ENCODE measurements around the gene KIF7. TPM values are rescaled to one million over a fixed set of nuclear protein-coding genes. Genes with fewer than 3 reads are reported as not detected.
"Not testable (repeated sequence)": the region's sequence is repeated elsewhere in the genome, so short reads cannot be mapped to it uniquely, and the experiment has no call there.

Gene KIF7
- total RNA-seq, 4 donors from 2014 or later, result 0.79 to 1.9 (median 1.8) TPM

GRCh38 chr15:89611317-89611716, 44.0 kb downstream of the KIF7 start:
- no peak for TF ChIP-seq EP300 (IDR thresholded peaks at IDR 0.05)
- TF ChIP-seq CTCF (IDR thresholded peaks at IDR 0.05), result no peak
- no peak for TF ChIP-seq POLR2A (IDR thresholded peaks at IDR 0.05)
- TF ChIP-seq POLR2AphosphoS5 (IDR thresholded peaks at IDR 0.05), result no peak
- Histone ChIP-seq H3K36me3 (no peaks in the 10 kb centered on the region), H3K27me3 (no peaks in the 10 kb centered on the region), H3K4me3 (no peak overlapping the region), H3K4me1 (no peaks in the 10 kb centered on the region), H3K9me3 (no peaks in the 10 kb centered on the region), H3K27ac (no peak overlapping the region)
- DNase-seq (ENCODE audit: low spot score in 2 of 2), result no peak
- 99% methylated on average over 2 of the region's 2 CpGs for WGBS

GRCh38 chr15:89599021-89599420, 56.2 kb downstream of the KIF7 start:
- Histone ChIP-seq H3K27me3 (no peaks in the 10 kb centered on the region), H3K4me1 (no peaks in the 10 kb centered on the region), H3K9me3 (no peaks in the 10 kb centered on the region), H3K36me3 (no peaks in the 10 kb centered on the region), H3K27ac (no peak overlapping the region), H3K4me3 (no peak overlapping the region)
- DNase-seq (ENCODE audit: low spot score in 2 of 2), result no peak
- 95% methylated on average over 4 of the region's 4 CpGs for WGBS
- no peak for TF ChIP-seq EP300 (IDR thresholded peaks at IDR 0.05)
- no peak for TF ChIP-seq CTCF (IDR thresholded peaks at IDR 0.05)
- TF ChIP-seq POLR2AphosphoS5 (IDR thresholded peaks at IDR 0.05), result no peak
- no peak for TF ChIP-seq POLR2A (IDR thresholded peaks at IDR 0.05)

GRCh38 chr15:89593018-89593417, 62.2 kb downstream of the KIF7 start:
- no peaks in the 10 kb centered on the region for H3K9me3 ChIP-seq
- TF ChIP-seq POLR2AphosphoS5 (IDR thresholded peaks at IDR 0.05), result no peak
- no peak for TF ChIP-seq POLR2A (IDR thresholded peaks at IDR 0.05)
- no peak for TF ChIP-seq CTCF (IDR thresholded peaks at IDR 0.05)
- TF ChIP-seq EP300 (IDR thresholded peaks at IDR 0.05), result no peak
- H3K4me3 ChIP-seq, result no peak overlapping the region
- H3K4me1 ChIP-seq, result no peaks in the 10 kb centered on the region
- whole genome bisulfite sequencing, result 94% methylated on average over 4 of the region's 4 CpGs
- H3K36me3 ChIP-seq, result no peaks in the 10 kb centered on the region
- H3K27me3 ChIP-seq, result no peaks in the 10 kb centered on the region
- DNase-seq (ENCODE audit: low spot score in 2 of 2), result no peak
- H3K27ac ChIP-seq, result no peak overlapping the region

GRCh38 chr15:89591834-89592233, 63.4 kb downstream of the KIF7 start:
- WGBS, result 86% methylated on average over 5 of the region's 5 CpGs
- Histone ChIP-seq H3K27me3 (no peaks in the 10 kb centered on the region), H3K27ac (no peak overlapping the region), H3K9me3 (no peaks in the 10 kb centered on the region), H3K4me3 (no peak overlapping the region), H3K4me1 (no peaks in the 10 kb centered on the region), H3K36me3 (no peaks in the 10 kb centered on the region)
- DNase-seq (ENCODE audit: low spot score in 2 of 2), result no peak
- TF ChIP-seq POLR2A (IDR thresholded peaks at IDR 0.05), result no peak
- no peak for TF ChIP-seq POLR2AphosphoS5 (IDR thresholded peaks at IDR 0.05)
- no peak for TF ChIP-seq EP300 (IDR thresholded peaks at IDR 0.05)
- TF ChIP-seq CTCF (IDR thresholded peaks at IDR 0.05), result no peak

- Histone ChIP-seq H3K9me3 (no peaks in the 10 kb centered on the region), H3K27me3 (no peaks in the 10 kb centered on the region), H3K27ac (no peak overlapping the region), H3K4me1 (no peaks in the 10 kb centered on the region), H3K36me3 (no peaks in the 10 kb centered on the region), H3K4me3 (no peak overlapping the region)
- no peak for DNase-seq (ENCODE audit: low spot score in 2 of 2)
- WGBS, result 77% methylated on average over 4 of the region's 4 CpGs
- no peak for TF ChIP-seq POLR2AphosphoS5 (IDR thresholded peaks at IDR 0.05)
- no peak for TF ChIP-seq EP300 (IDR thresholded peaks at IDR 0.05)
These were observed 67.3 kb downstream of the KIF7 start for GRCh38 chr15:89587955-89588354.

GRCh38 chr15:89586651-89587050, 68.6 kb downstream of the KIF7 start:
- no peak overlapping the region for H3K27ac ChIP-seq
- WGBS, result 89% methylated on average over 2 of the region's 2 CpGs
- TF ChIP-seq EP300 (IDR thresholded peaks at IDR 0.05) (no peak), POLR2A (IDR thresholded peaks at IDR 0.05) (no peak)
- no peak overlapping the region for H3K4me3 ChIP-seq
- no peaks in the 10 kb centered on the region for H3K36me3 ChIP-seq
- no peak for DNase-seq (ENCODE audit: low spot score in 2 of 2)
- H3K4me1 ChIP-seq, result no peaks in the 10 kb centered on the region
- no peaks in the 10 kb centered on the region for H3K9me3 ChIP-seq
- H3K27me3 ChIP-seq, result no peaks in the 10 kb centered on the region

- not testable (repeated sequence) for H3K9me3 ChIP-seq; H3K4me3 ChIP-seq; H3K27me3 ChIP-seq; H3K4me1 ChIP-seq; DNase-seq (ENCODE audit: low spot score in 2 of 2); H3K27ac ChIP-seq; H3K36me3 ChIP-seq
- WGBS, result 98% methylated on average over 2 of the region's 2 CpGs
These were observed 74.5 kb downstream of the KIF7 start for GRCh38 chr15:89580747-89581146.
